Activated CD8-positive, alpha-beta T cell treated with anti-CD3 and anti-CD28 coated beads for 36 hours (primary cell): ENCODE results near the gene GNL2. TPM values are rescaled to one million over a fixed set of nuclear protein-coding genes. Genes with fewer than 3 reads are reported as not detected.

Experiments
- ATAC-seq: fragments of 200-7000 bp; cut with Tn5 transposase; one replicate; pipeline ENCODE4 v1.10.0; 2021; ENCODE audit warnings: mild to moderate bottlenecking, moderate library complexity
- CTCF ChIA-PET: fragments of 350-600 bp; sonication (Branson Sonifier 250); formaldehyde crosslinking; loops from one replicate; lab custom pipeline; 2021; ENCODE audit warnings: antibody characterized with exemption; lab: Charles Lee
- POLR2A ChIA-PET: fragments of 350-600 bp; sonication (Branson Sonifier 250); formaldehyde crosslinking; loops from one replicate; lab custom pipeline; 2021; ENCODE audit warnings: antibody characterized with exemption; lab: Charles Lee
- DNase-seq: peaks from one replicate; pipeline ENCODE4 v3.0.0-alpha.2; 2020
- H3K27ac Mint-ChIP-seq: one replicate; pipeline ENCODE4 v1.8.0; 2021; ENCODE audit warnings: mild to moderate bottlenecking, mixed read lengths
- H3K27me3 Mint-ChIP-seq: one replicate; pipeline ENCODE4 v1.8.0; 2021; ENCODE audit warnings: mixed read lengths
- H3K36me3 Mint-ChIP-seq: one replicate; pipeline ENCODE4 v1.8.0; 2021; ENCODE audit warnings: low read depth, mixed read lengths
- H3K4me1 Mint-ChIP-seq: one replicate; pipeline ENCODE4 v1.8.0; 2021; ENCODE audit warnings: low read depth, mixed read lengths
- H3K4me3 Mint-ChIP-seq: one replicate; pipeline ENCODE4 v1.8.0; 2021; ENCODE audit warnings: mild to moderate bottlenecking, moderate library complexity, mixed read lengths
- H3K9me3 Mint-ChIP-seq: one replicate; pipeline ENCODE4 v1.8.0; 2021; ENCODE audit warnings: mixed read lengths
- CTCF ChIP-seq: fragments of 200-600 bp; IDR thresholded peaks from one replicate; pipeline ENCODE4 v1.8.0; 2022; ENCODE audit warnings: antibody characterized with exemption, mild to moderate bottlenecking
- intact Hi-C: fragments of 100-400 bp; cut with micrococcal nuclease; formaldehyde crosslinking; loops from one replicate; pipeline ENCODE4 v1.10.0; 2022
- total RNA-seq, 2 experiments: library from RNA; stranded (reverse); gene quantifications; one replicate each; pipeline ENCODE4 v1.2.3, GENCODE V29; 2021

GNL2 gene
- total RNA-seq, 2 experiments from 2014 or later, result 76.4 to 77.8 TPM

GRCh38 chr1:37612186-37612585 lies 16.4 kb upstream of the GNL2 start:
- no peak for TF ChIP-seq CTCF
- no peak overlapping the region for H3K27ac Mint-ChIP-seq
- intact Hi-C loops, result no loop called here
- H3K4me3 Mint-ChIP-seq, result no peak overlapping the region
- POLR2A ChIA-PET, result interaction anchor here (0.5 kb wide), 1 partner anchor 12 kb away, joined by 3 read pairs; no protein-coding TSS in a partner anchor
- CTCF ChIA-PET, result interaction anchor here (1.1 to 1.2 kb wide), 3 partner anchors 8 to 70 kb away, joined by 3 to 7 read pairs (median 5); no protein-coding TSS in a partner anchor
- H3K27me3 Mint-ChIP-seq, result peaks cover 20% of the 10 kb centered on the region
- ATAC-seq (no peak), DNase-seq (no peak)
- no peaks in the 10 kb centered on the region for H3K36me3 Mint-ChIP-seq
- H3K4me1 Mint-ChIP-seq, result no peaks in the 10 kb centered on the region
- no peaks in the 10 kb centered on the region for H3K9me3 Mint-ChIP-seq

GRCh38 chr1:37609994-37610393 lies 14.3 kb upstream of the GNL2 start:
- no peaks in the 10 kb centered on the region for H3K36me3 Mint-ChIP-seq
- POLR2A ChIA-PET, result no interaction called here
- no peak for TF ChIP-seq CTCF
- DNase-seq, result no peak
- no peak overlapping the region for H3K27ac Mint-ChIP-seq
- intact Hi-C loops, result no loop called here
- H3K9me3 Mint-ChIP-seq, result no peaks in the 10 kb centered on the region
- H3K4me1 Mint-ChIP-seq, result no peaks in the 10 kb centered on the region
- no peak overlapping the region for H3K4me3 Mint-ChIP-seq
- ATAC-seq, result no peak
- CTCF ChIA-PET, result interaction anchor here (1.2 kb wide), 1 partner anchor 12 kb away, joined by 3 read pairs; no protein-coding TSS in a partner anchor
- H3K27me3 Mint-ChIP-seq, result peaks cover 5% of the 10 kb centered on the region

GRCh38 chr1:37609002-37609401 lies 13.3 kb upstream of the GNL2 start:
- H3K9me3 Mint-ChIP-seq, result no peaks in the 10 kb centered on the region
- ChIA-PET POLR2A (interaction anchor here (1.8 kb wide), 1 partner anchor 13 kb away, joined by 6 read pairs; the partner anchor contains the start of gene GNL2), CTCF (interaction anchor here (1.2 to 14.7 kb wide), 2 partner anchors 11 to 70 kb away, joined by 3 to 272 read pairs; no protein-coding TSS in a partner anchor)
- intact Hi-C loops, result no loop called here
- ATAC-seq (no peak), DNase-seq (no peak)
- H3K4me1 Mint-ChIP-seq, result no peaks in the 10 kb centered on the region
- H3K27ac Mint-ChIP-seq, result no peak overlapping the region
- H3K36me3 Mint-ChIP-seq, result no peaks in the 10 kb centered on the region
- no peak overlapping the region for H3K4me3 Mint-ChIP-seq
- peaks cover 10% of the 10 kb centered on the region for H3K27me3 Mint-ChIP-seq
- no peak for TF ChIP-seq CTCF

GRCh38 chr1:37606481-37607263 lies 10.9 kb upstream of the GNL2 start:
- intact Hi-C loops, result no loop called here
- Mint-ChIP-seq H3K27ac (no peak overlapping the region), H3K9me3 (no peaks in the 10 kb centered on the region), H3K36me3 (no peaks in the 10 kb centered on the region), H3K4me3 (no peak overlapping the region), H3K4me1 (no peaks in the 10 kb centered on the region), H3K27me3 (peaks cover 9% of the 10 kb centered on the region)
- TF ChIP-seq CTCF, result no peak
- DNase-seq, result no peak
- ChIA-PET CTCF (interaction anchor here (1.3 to 14.7 kb wide), 2 partner anchors 9 to 73 kb away, joined by 3 to 272 read pairs; no protein-coding TSS in a partner anchor), POLR2A (interaction anchor here (0.6 kb wide), 2 partner anchors 11 to 793 kb away, joined by 3 read pairs; partner anchors contain the start of gene GNL2)
- no peak for ATAC-seq
